Osteocyte (in vitro differentiated cells): Measurements from ENCODE around the gene PPM1H. TPM values are rescaled to one million over a fixed set of nuclear protein-coding genes. Genes with fewer than 3 reads are reported as not detected.

Experiments used
- DNase-seq: peaks from one replicate; pipeline ENCODE4 v3.0.0; 2021; ENCODE audit warnings: mixed read lengths; ENCODE audit not compliant: unreplicated experiment; ENCODE audit errors: extremely low spot score
- H3K27ac Mint-ChIP-seq: one replicate; pipeline ENCODE4 v1.8.0; 2021; ENCODE audit warnings: mild to moderate bottlenecking, mixed read lengths; ENCODE audit not compliant: unreplicated experiment
- H3K27me3 Mint-ChIP-seq: one replicate; pipeline ENCODE4 v1.8.0; 2021; ENCODE audit warnings: mixed read lengths; ENCODE audit not compliant: unreplicated experiment
- H3K36me3 Mint-ChIP-seq: one replicate; pipeline ENCODE4 v1.8.0; 2021; ENCODE audit warnings: mixed read lengths; ENCODE audit not compliant: unreplicated experiment
- H3K4me1 Mint-ChIP-seq: one replicate; pipeline ENCODE4 v1.8.0; 2021; ENCODE audit warnings: mixed read lengths; ENCODE audit not compliant: unreplicated experiment
- H3K4me3 Mint-ChIP-seq: one replicate; pipeline ENCODE4 v1.8.0; 2021; ENCODE audit warnings: mild to moderate bottlenecking, moderate library complexity, mixed read lengths; ENCODE audit not compliant: unreplicated experiment
- H3K9me3 Mint-ChIP-seq: one replicate; pipeline ENCODE4 v1.8.0; 2021; ENCODE audit warnings: mixed read lengths; ENCODE audit not compliant: unreplicated experiment
- CTCF ChIP-seq: fragments of 200-600 bp; sonication (generic); IDR thresholded peaks from 2 replicates; pipeline ENCODE4 v1.5.0; 2021; ENCODE audit warnings: antibody characterized with exemption, mild to moderate bottlenecking, moderate library complexity
- total RNA-seq: library from RNA; stranded (reverse); gene quantifications from 2 replicates; pipeline ENCODE4 v1.2.1, GENCODE V29; 2021

The PPM1H gene
- total RNA-seq, 1 donor from 2014 or later, result 60.8 TPM

- Mint-ChIP-seq H3K36me3 (peaks cover 16% of the 10 kb centered on the region), H3K27ac (peak overlapping the region; percentile 99), H3K4me3 (peak overlapping the region; percentile 89), H3K9me3 (no peaks in the 10 kb centered on the region), H3K27me3 (no peaks in the 10 kb centered on the region), H3K4me1 (peaks cover 53% of the 10 kb centered on the region)
- no peak for DNase-seq
- TF ChIP-seq CTCF, result no peak
These were observed 329.0 kb downstream of the PPM1H start for GRCh38 chr12:62605981-62606380.

- no peak for DNase-seq
- Mint-ChIP-seq H3K9me3 (no peaks in the 10 kb centered on the region), H3K27ac (peak overlapping the region; percentile 99), H3K27me3 (no peaks in the 10 kb centered on the region), H3K36me3 (peaks cover 11% of the 10 kb centered on the region), H3K4me1 (peaks cover 46% of the 10 kb centered on the region), H3K4me3 (peak overlapping the region; percentile 89)
- no peak for TF ChIP-seq CTCF
These were observed 330.1 kb downstream of the PPM1H start for GRCh38 chr12:62604871-62605270.

- TF ChIP-seq CTCF, result no peak
- Mint-ChIP-seq H3K4me1 (peaks cover 41% of the 10 kb centered on the region), H3K27me3 (no peaks in the 10 kb centered on the region), H3K9me3 (no peaks in the 10 kb centered on the region), H3K27ac (peak overlapping the region; percentile 99), H3K4me3 (peak overlapping the region; percentile 89), H3K36me3 (peaks cover 8% of the 10 kb centered on the region)
- no peak for DNase-seq
These were observed 330.6 kb downstream of the PPM1H start for GRCh38 chr12:62604373-62604772.

- peak overlapping the region; percentile 89 for H3K4me3 Mint-ChIP-seq
- H3K27me3 Mint-ChIP-seq, result no peaks in the 10 kb centered on the region
- DNase-seq, result no peak
These were observed 331.2 kb downstream of the PPM1H start for GRCh38 chr12:62603811-62604098.

More at GRCh38 chr12:62603811-62604098, 331.2 kb downstream of the PPM1H start:
- Mint-ChIP-seq H3K9me3 (no peaks in the 10 kb centered on the region), H3K36me3 (peaks cover 8% of the 10 kb centered on the region), H3K27ac (peak overlapping the region; percentile 99), H3K4me1 (peaks cover 36% of the 10 kb centered on the region)
- TF ChIP-seq CTCF, result no peak
